SW 1271 (cell line): Measurements from ENCODE around the gene MYO3B.

Source experiments
- DNase-seq, 2 experiments: peaks; one replicate each; lab custom pipeline; 2025; lab: John Stamatoyannopoulos, UW

The MYO3B gene

DNA sequence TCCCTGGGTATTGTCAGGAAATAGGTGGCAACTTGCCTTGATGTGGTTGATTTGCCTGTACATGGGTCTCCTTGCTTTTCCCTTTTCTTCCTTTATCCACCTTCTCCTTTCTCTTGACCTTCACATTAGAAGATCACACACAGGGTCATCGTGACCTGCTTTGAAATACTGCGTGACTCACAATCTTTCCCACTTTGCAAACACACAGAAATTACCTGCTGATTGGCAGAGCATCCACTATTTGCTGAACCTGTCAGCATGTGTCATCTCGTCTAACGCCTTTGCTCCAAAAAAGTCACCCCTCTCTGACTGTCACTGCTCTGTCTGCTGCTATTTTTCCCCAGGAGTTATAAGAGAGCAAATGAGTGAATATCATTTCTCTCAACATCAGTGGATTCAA, 60.8 kb downstream of the MYO3B start:
- DNase-seq: no peak

DNA sequence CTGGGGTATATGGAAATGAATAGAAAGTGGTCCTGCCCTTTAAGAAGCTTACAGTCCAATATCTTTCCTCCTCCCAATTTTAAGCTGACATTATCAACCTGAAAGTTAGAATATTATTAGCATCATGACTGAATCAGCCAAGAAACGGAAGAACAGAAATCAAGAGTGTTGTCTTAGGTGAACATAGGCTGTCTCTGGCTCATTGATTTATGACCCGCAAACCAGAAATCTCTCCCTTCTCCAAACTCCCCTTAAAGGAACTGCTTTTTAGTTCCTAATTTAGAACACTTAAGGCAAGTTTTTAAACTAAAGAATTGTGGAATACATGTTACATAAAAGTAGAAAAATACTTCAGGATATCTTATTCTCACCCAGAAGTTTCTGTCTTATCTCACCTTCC, 62.7 kb downstream of the MYO3B start:
- DNase-seq: no peak

GRCh38 chr2:170241756-170242155, 63.8 kb downstream of the MYO3B start:
- DNase-seq: no peak

DNA sequence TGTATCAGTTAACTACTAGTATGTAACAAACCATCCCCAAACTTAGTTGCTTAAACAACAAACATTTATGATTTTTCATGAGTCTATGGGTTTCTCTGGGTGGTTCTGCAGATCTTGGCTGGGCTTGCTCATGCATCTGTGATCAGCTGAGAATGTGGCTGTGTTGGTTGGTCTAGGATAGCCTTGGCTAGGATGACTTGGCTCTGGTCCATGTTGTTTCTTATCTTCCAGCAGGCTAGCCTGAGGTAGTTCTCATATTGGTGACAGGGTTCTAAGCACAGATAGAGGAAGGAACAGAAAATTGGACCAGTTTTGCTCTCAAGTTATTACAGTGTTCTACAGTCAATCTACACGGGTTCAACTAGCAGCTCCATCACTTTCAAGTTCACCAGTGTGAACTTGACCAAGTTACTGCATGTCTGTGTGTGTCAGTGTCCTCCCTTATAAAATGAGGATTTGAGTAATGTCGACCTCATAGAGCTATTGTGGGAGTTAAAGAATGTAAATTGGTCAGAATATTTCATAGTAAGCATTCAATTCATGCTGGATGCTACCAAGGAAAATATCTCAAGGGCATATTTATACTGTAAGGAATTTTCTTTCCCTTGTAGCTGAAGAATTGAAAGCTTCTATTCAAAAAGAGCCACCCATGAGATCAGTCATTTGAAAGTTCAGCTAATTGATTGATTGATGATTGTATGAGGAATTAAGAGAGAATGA, 65.3 kb downstream of the MYO3B start:
- DNase-seq: no peak

DNA sequence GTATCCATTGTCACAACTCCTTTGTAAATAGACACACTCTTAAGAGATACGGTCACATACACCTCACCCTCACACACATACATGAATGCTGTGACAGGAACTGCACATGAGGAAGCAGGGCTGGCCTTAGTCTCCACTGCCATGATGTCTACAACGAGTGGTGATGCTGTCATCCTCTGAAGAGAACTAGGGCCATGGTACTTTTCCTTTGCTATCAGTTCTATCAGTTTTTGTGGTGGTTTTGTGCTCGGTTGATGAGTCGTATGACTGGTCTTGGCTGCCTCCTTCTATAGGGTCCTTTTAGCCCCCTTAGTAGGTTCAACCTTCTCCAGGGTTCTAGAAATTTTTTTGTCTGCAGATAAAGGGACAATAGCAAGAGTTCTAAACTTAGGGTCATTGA, 66.0 kb downstream of the MYO3B start:
- DNase-seq: no peak

GRCh38 chr2:170244555-170244954, 66.6 kb downstream of the MYO3B start:
- no peak for DNase-seq

GRCh38 chr2:170245312-170245711, 67.4 kb downstream of the MYO3B start:
- no peak for DNase-seq

DNA sequence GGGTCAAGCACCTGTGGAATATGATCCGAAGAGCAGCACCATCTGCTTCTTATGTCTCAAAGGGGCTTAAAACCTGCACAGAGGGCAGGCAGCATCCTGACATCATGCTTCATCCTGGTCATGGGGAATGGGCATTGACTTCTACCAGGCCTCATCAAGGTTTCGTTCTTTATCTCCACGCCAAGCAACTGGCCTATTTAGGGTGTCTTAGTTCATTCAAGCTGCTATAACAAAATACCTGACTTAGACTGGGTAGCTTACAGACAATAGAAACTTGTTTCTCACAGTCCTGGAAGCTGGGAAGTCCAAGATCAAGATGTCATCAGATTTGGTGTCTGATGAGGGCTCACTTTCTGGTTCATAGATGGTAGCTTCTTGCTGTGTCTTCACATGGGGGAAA, 69.4 kb downstream of the MYO3B start:
- DNase-seq: no peak

DNA sequence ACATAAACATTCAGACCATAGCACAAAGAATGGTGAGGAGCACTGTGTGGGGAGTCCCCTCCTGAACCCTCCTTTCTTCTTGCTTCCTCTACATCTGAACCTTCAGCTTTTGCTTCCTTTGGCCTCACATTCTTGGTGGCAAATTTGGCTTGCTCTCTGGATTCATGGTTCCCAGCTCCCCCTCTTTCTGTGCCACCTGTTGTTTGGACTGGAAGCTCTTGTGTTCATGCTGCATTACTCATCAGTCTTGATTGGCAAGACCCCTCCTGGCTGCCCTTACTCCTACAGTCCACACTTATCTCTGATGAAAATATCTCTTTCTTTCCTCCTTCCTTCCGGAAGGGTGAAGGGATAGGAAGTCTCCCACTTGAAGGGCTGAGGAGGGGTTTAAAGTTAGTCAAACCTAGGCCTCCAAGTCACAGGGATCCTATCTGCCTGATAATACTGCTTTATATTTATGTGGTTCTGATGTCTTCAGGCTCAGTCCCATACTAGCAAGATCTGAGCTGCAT, 70.0 kb downstream of the MYO3B start:
- DNase-seq: no peak

DNA sequence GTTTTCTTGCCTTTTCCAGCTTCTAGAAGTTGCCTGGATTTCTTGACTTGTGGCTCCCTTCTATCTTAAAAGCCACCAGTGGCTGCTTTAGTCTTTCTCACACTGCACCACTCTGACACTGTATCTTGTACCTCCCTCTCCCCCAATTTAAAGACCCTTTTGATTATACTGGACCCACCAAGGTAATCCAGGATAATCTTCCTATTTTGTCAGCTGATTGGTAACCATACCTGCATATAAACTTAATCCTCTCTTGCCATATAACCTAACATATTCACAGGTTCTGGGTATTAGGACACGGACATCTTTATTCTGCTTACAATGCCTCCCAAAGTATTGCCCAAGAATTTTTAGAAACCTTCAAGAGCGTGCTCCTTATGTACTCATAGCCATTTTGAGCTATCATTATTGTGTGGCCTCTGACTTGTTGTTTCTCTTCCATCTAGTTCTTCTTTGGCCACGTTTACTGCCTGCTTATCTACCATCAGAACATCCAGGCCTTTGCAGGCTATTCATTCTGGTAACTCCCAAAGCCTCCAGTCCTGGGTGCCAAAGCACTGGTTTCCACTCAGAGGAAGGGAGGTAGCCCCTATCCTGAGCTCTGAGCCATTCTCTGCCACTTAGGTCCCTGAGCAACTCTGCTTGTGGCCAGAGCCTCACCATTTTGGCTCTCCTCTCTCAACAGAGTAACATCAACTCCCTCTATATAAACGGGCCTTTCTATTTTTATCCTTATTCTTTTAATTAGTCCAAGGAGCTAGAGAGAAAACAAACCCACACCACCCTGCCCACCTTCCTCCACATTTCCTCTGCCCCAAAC, 70.8 kb downstream of the MYO3B start:
- DNase-seq: no peak

- DNase-seq: no peak
Observed at GRCh38 chr2:170249761-170250160, 71.8 kb downstream of the MYO3B start.

DNA sequence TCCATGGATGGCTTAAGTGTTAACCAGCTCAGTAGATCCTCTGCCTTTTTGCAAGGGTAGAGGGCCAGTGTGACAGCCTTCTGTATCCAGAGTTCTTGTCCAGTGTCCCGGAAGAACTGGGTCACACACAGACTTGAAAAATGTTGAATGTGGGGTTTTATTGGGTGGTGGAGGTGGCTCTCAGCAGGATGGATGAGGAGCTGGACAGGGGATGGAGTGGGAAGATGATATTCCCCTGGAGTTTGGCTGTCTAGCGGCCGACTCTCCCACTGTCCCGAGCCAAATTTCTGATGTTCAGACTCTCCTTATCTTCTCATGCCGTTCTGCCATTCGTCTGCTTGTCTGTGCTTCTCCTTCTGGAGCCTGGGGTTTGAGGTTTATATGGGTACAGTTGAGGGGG, 72.6 kb downstream of the MYO3B start:
- DNase-seq: no peak

GRCh38 chr2:170252414-170252813, 74.5 kb downstream of the MYO3B start:
- no peak for DNase-seq

DNA sequence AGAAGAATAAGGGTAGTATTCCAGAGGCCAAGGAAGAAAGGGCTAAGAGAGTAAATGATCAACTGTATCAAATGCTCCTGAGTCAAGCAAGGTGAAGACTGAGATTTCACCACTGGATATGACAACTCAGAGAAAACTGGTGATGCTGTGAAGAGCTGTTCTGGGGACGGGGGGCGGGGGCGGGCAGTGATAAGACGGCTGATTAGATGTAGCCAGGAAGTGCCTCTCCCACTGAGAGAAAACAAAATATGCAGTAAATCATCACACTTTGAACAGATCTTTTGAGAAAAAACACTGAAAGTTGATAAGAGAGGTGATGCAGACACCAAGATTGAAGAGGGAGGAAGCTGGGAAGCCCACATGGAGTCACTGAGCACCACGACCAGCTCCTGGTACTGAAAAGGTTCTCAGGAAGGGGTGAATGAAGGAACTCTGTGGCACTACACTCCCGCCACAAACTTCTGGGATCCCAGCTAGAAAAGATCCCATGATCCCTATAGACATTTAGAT, 75.8 kb downstream of the MYO3B start:
- no peak for DNase-seq

GRCh38 chr2:170254293-170254732, 76.4 kb downstream of the MYO3B start:
- DNase-seq: no peak

- DNase-seq: no peak
Observed at GRCh38 chr2:170255137-170255536, 77.2 kb downstream of the MYO3B start.

DNA sequence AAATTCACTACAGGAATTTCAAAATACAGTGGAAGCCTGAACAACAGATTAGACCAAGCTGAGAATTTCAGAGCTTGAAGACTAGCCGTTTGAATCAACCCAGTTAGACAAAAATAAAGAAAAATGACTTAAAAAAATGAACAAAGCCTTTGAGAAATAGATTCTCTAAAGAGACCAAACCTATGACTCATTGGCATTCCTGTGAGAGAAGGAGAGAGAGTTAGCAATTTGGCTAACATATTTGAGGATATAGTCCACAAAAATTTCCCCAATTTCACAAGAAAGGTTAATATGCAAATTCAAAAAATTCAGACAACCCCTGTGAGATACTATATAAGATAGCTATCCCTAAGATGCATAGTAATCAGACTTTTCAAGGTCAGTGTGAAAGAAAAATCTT, 78.0 kb downstream of the MYO3B start:
- no peak for DNase-seq

DNA sequence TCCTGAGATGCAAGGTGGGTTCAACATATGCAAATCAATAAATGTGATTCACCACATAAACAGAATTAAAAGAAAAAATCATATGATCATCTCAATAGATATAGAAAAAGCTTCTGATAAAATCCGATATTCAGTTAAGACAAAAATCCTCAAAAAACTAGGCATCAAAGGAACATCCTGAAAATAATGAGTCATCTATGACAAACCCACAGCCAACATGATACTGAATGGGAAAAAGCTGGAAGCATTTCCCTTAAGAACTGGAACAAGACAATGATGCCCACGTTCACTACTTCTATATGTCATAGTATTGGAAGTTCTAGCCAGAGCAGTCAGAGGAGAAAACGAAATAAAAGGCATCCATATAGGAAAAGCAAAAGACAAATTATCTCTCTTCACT, 80.4 kb downstream of the MYO3B start:
- no peak for DNase-seq

DNA sequence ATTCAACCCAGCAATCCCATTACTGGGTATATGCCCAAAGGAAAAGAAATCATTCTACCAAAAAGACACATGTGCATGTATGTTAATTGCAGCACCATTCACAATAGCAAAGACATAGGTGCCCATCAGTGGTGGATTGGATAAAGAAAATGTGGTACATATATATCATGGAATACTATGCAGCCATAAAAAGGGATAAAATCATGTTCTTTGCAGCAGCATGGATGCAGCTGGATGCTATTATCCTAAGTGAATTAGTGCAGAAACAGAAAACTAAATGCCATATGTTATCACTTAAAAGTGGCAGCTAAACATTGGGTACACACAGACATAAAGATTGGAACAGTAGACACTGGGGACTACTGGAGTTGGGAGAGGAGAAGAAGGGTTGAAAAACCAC, 82.2 kb downstream of the MYO3B start:
- DNase-seq: no peak

- DNase-seq: no peak
Observed at GRCh38 chr2:170261566-170261965, 83.6 kb downstream of the MYO3B start.

DNA sequence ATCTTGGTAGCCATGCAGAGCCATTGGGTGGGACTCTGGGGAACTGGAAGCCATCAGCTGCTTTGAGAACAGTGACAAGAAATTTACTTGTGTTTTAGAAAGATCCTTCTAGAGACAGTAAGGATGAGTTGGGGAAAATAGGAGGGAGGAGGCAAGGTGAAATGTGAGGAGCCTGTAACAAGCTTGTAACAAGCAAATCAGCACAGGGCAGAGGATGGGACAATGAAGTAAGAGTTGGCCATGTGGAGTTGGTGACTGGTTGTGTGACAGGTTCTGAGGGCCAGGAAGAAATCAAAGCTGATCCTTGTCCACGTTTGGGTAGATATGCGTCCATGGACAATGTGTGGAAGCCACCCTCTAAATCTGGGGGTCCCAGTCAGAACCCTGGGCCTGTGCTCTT, 84.4 kb downstream of the MYO3B start:
- DNase-seq: no peak

DNA sequence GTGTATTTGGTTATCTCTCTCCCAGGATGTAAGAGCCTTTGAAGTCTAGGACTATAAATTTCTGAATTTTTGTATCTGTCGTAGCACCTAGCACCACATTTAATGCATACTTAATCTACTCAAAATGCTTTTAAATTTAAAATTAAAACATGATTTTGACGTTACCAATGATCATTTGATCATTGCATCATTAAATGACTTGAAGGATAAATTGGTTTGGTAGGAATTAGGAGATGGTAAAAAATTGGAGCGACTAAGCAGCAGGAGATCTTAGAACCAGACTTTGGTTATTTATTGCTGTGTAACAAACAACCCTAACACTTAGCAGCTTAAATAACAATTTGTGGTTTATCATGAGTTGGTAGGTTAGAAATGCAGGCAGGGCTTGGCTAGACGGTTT, 84.9 kb downstream of the MYO3B start:
- DNase-seq: no peak
